ENCODE measurements around the gene CPAMD8.

Gene CPAMD8

GRCh38 chr19:17026706-17027534 is at the start of gene CPAMD8:
Gene CPAMD8, minus strand, starts transcription at chr19:17026810. Its CDS starts 168 bp downstream, at chr19:17026642.
- no peak for DNase-seq

DNA sequence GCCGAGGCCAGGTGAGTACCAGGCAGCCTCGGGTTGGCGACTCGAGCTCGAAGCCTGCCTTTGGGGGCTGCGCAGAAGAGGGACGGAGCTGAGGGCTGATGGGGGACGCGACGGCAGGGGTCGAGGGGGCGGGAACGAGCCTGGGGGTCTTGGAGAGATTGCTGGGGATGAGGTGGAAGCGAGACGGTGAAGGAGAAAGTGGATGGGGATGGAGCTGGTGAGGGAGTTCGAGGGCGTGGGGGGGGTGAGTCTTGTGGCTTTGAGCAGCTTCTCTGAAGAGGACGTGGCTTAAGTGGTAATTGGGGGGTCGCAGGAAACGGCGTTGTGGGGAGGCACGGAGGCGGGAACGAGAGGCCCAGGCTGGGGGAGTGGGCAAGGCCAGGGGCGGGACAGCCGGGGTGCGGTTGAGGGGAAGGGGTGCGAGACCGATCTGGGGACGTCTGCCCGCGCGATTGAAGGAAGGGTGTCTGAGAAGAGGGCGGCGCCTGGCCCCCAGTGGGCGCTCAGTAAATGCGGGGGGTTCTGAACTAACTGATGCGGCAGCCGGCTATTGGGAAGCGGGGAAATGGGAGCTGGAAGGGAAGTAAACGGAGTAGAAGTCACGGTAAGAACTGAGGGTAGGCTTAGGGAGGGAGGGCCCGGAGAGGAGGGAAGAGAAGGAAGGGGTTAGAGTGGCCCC is 49.4 kb upstream of the CPAMD8 start:
- DNase-seq, result peak; percentile 47 to 70

DNA sequence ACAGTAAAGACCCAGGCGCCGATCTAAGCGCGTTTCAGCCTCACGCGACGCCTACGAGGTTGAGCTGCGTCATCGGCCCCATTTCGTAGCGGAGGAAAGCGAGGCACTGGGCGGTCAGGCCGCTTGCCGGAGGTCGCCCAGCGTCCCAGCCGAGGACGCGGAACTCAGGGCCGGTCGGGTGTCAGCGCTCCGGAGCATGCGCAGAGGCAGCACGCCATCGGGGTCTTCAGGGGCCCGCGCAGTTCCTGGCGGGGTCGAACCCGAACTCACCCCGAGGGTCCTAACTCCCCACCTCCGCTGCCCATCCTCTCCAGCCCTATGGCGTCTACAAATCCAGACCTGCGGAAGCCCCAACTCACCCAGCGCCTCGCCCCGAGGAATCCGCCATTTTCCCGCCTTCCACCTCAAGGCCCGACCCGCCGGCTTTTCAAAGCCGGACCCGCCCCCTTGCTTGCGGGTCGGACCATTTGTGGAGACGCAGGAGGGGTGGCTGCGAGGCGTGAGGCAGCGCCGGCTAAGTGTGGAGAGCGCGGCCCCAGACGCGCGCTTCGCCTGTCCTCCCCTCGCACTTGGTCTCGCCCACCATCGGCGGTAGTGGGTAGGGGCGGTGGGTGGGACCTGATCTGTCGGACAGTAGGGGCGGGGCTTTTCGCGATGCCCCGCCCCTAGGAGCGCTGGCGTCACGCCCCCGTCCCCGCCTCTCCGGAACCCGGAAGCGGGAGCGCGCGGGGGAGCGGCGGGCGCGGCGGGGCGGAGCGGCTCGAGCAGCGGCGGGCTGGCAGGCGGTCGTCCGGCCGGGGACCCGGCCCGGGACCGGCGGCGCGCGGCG is 48.6 kb upstream of the CPAMD8 start, which contains the start of the genes HAUS8 and MYO9B:
Gene HAUS8, minus strand, starts transcription at position 418 of the 829 bp plus-strand sequence. Its CDS starts 30 bp downstream, at position 388.
Gene MYO9B, plus strand, starts transcription at position 743 of the 829 bp plus-strand sequence. CDS start 25,941 bp downstream, outside the sequence.
- peak; percentile 100 for DNase-seq

DNA sequence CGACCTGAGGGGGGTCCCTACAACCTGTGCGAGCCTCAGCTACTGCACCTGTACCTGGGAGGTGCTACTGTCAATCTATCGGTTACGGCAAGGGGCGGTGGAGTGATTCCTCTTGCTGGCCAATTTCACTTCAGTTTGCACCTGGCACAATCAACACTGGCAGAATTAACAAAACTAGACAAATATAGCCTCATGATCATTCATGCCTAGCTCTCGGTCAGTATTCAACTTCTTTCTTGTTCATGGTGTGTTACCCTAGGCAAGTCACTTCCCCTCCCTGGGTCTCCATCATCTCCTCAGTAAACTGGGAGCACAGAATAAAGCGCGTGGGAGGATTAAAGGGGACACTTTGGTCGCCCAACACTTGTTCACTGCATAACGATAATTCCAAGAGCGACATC is 48.0 kb upstream of the CPAMD8 start:
- no peak for DNase-seq

GRCh38 chr19:17073869-17074633 is 47.4 kb upstream of the CPAMD8 start:
- DNase-seq, result peak; percentile 11 to 25

DNA sequence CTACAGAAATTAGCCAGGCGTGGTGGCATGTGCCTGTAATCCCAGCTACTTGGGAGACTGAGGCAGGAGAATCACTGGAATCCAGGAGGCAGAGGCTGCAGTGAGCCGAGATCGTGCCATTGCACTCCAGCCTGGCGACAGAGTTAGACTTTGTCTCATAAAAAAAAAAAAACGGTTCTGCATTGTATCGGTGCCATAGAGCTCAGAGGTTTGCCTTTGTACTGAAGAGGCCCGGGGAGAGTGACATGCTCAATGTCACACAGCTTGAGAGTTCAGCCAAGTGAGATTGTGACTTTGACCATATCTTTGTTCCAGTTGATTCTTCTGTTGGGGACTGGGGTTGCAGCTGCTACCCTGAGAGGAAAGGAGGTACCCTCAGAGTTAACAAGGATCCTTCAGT is 44.3 kb upstream of the CPAMD8 start:
- no peak for DNase-seq

DNA sequence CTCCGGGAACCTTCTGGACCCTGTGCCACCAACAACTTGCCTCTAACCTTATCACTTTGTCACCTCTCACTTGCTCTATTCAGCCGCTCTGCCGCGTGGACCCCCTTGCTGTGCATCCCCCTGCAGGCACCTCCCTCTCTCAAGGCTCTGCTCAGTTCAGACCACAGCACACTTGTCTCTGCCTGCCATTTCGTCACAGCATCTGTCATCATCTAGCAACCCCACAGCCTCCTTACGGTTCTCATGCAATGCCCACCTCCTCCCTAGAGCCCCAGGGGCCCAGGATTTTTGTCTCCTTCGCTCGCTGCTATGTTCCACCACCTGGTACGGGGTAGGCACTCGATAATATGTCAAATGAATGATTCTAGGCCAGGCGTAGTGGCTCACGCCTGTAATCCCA is 43.8 kb upstream of the CPAMD8 start:
- no peak for DNase-seq

DNA sequence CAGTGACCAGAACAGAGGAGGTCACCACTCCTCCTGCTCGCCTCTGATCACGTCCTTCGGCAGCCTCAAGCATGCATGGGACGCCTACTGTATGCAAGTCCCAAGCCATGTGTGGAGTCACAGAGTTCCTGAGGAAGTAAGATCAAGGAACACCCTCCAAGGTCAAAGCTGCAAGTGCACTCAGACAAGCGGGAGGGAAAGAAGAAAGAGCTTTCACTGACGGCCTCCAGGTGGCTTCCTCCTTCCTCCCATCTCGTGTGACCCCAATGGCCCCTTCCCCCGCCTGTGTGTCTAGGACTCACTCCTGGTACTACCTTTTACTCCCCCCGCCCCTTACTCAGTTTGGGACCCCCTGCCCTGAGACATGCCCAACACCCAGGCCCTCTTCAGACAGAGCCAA is 42.6 kb upstream of the CPAMD8 start:
- DNase-seq, result no peak

DNA sequence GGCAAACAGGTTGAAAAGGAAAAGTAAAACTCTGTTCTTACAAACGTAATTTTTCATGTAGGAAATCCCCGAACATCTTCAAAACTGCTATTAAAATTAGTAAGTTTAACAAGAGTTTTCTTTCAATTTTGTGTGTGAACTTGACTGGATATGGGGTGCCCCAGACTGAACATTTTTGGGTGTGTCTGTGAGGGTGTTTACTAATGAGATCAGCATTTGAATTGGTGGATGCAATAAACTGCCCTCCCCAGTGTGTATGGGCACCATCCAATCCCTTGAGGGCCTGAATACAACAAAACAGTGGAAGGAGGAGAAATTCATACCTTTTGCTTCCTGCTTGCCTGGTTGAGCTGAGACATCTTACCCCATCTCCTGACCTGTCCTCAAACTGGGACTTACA is 36.8 kb upstream of the CPAMD8 start:
- DNase-seq, result no peak

DNA sequence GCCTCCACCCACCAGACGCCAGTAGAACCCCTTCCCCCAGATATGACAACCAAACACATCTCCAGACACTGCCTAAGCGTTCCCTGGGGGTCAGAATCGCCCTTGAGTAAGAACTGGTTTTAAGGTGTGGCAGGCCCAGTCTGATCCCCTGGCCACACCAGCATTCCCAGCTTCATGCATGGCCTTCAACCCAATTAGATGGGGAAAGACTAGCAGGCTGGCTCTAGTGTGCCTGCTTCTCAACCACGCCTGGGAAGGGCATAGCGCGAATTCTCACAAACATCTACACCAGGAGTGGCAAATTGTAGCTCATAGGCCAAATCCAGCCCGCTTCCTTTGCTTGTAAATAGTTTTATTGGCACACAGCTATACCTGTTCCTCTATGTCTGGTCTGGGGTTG is 35.1 kb upstream of the CPAMD8 start:
- no peak for DNase-seq

DNA sequence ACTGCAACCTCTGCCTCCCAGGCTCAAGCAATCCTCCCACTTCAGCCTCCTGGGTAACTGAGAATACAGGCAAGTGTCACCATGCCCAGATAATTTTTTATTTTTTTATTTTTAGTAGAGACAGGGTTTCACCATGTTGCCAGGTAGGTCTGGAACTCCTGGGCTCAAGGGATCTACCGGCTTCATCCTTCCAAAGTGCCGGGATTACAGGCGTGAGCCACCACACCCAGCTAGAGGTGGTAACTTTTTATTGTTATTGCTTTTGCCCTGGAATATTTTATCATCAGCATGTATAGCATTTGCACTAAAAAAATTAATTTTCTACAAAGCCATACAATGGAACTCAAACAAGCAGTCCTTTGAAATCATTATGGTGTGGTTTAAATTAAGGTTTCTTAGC is 34.6 kb upstream of the CPAMD8 start:
- DNase-seq, result no peak

- no peak for DNase-seq
These were observed 34.2 kb upstream of the CPAMD8 start for GRCh38 chr19:17060802-17061201.

DNA sequence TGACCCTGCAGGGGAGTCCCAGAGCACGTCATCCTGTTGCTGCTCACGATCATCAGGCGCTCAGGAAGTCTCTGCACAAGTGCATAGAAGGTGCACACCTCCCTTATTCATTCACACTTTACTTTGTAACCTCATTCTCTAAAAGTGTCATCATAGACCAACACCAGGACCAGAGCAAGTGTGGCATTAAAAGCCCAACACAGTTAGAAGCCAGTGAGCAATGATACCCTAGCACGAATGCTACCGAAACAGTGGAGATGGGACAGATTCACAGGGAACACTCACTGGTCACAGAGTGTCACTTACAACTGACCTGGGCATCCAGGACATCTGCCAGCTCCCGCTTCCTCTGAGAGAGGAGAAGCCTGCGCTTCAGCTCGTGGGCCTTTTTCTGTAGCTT is 31.6 kb upstream of the CPAMD8 start:
- no peak for DNase-seq

DNA sequence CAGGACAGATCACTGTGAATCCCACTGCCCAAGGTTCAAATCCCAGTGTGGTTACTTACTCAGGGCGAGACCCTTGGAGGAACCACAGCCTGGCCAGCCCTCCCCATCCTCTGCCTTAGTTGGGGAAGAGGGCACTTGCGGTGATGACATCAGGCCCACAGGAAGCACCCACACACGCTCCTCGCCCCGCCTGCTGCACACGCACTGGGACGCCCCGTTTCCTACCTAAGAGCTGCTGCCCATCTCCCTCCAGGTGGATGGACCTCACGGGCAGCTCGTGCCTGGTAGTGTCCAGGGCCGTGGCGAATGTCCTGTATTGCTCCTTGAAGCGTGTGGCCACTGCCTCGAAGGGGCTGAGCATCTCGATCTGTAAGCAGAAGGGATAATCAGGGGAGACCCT is 29.0 kb upstream of the CPAMD8 start:
- no peak for DNase-seq

GRCh38 chr19:17054746-17055145 is 28.1 kb upstream of the CPAMD8 start:
- no peak for DNase-seq

DNA sequence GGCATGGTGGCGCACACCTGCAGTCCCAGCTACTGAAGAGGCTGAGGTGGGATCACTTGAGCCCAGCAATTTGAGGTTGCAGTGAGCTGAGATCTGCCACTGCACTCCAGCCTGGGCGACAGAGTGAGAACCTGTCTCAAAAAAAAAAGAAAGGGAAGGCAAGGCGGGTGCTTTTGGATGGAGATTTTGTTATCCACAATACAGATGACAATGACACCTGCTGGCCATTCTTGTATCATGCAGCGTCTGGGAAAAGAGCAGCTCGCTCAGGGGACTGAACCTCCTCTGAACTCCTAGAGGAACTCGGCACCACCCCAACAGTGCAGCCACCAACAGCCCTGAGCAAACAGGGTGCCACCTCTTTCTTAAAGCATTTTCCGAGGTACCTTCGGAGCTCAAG is 25.8 kb upstream of the CPAMD8 start:
- peak; percentile 22 to 46 for DNase-seq

GRCh38 chr19:17049711-17050280 is 23.2 kb upstream of the CPAMD8 start:
- no peak for DNase-seq

- no peak for DNase-seq
These were observed 22.4 kb upstream of the CPAMD8 start for GRCh38 chr19:17048885-17049453.

GRCh38 chr19:17045907-17046502 is 19.4 kb upstream of the CPAMD8 start:
- no peak for DNase-seq

DNA sequence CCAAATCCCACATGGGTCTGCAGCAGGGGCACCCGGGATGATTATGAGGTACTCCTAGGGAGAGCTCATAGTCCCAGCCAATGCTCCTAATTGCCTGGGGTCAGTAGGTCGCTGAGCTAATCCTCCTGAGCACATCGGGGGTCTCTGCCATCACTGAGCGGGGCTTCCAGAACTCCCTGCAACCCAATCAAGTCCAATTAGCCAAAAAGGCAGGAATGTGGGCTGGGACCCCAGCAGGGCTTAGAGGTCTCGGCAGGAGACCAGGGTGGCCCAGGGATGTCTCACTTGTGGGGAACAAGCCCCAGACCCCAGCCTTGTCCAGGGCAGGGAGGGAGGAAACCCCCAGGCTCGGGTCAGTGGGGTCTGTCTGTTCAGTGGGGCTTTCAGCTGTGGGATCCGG is 17.1 kb upstream of the CPAMD8 start:
- DNase-seq, result no peak

DNA sequence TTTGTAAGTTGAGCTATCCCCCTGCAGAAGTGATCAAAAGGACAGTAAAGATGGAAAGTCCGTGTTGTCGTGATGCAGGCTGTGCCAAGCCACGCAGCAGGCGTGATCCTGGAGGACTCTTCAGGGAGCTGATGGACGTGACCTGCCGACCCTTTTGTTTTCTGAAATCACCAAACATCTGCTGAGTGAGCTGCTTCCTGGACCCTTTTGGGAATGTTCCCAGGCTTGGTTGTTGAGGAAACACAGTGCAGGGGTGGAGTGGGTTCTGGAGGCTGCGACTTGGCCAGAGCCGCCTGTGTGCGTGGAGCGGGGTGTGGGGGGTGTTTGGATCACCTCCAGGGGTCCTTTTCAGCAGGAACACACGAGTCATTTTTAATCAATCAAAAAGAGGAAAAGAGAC is 15.4 kb upstream of the CPAMD8 start:
- DNase-seq, result no peak

All from CD4-positive, alpha-beta T cell treated with Interleukin-4 for 1 hour (primary cell).